ENCODE data around the gene GMPPA.

The GMPPA gene

GRCh38 chr2:219506802-219507526 is 8.3 kb downstream of the GMPPA start:
- no peak for DNase-seq

- no peak for DNase-seq
Measured at GRCh38 chr2:219507581-219508443, 9.1 kb downstream of the GMPPA start.

- no peak for DNase-seq
Measured at GRCh38 chr2:219508444-219508734, 9.7 kb downstream of the GMPPA start.

GRCh38 chr2:219508971-219509779 is 10.5 kb downstream of the GMPPA start:
- DNase-seq = no peak

- peak; percentile 49 for DNase-seq
Measured at GRCh38 chr2:219509780-219510511, 11.3 kb downstream of the GMPPA start.

- DNase-seq = no peak
Measured at GRCh38 chr2:219510512-219511135, 11.9 kb downstream of the GMPPA start.

GRCh38 chr2:219511547-219512325 is 13.0 kb downstream of the GMPPA start:
- DNase-seq = no peak

GRCh38 chr2:219512524-219513216 is 14.0 kb downstream of the GMPPA start:
- no peak for DNase-seq

- DNase-seq = no peak
Measured at GRCh38 chr2:219513787-219514186, 15.1 kb downstream of the GMPPA start.

- no peak for DNase-seq
Measured at GRCh38 chr2:219514196-219514761, 15.6 kb downstream of the GMPPA start, which contains the start of gene ASIC4. ASIC4 (plus strand) TSS chr2:219514482; CDS start chr2:219514725, 243 bp downstream.

GRCh38 chr2:219514836-219515235 is 16.1 kb downstream of the GMPPA start:
- no peak for DNase-seq

GRCh38 chr2:219515874-219516629 is 17.4 kb downstream of the GMPPA start:
- DNase-seq = no peak

- no peak for DNase-seq
Measured at GRCh38 chr2:219516888-219517287, 18.2 kb downstream of the GMPPA start.

GRCh38 chr2:219517954-219518778 is 19.5 kb downstream of the GMPPA start:
- no peak for DNase-seq

GRCh38 chr2:219519526-219519916 is 20.8 kb downstream of the GMPPA start:
- no peak for DNase-seq

GRCh38 chr2:219520079-219520478 is 21.4 kb downstream of the GMPPA start:
- DNase-seq = no peak

GRCh38 chr2:219521066-219521880 is 22.6 kb downstream of the GMPPA start:
- no peak for DNase-seq

Data from midbrain (tissue), 1 donor.